Cortex of kidney (tissue), 1 donor: ENCODE results near the gene ZNF791.
"Not testable (repeated sequence)": the region's sequence is repeated elsewhere in the genome, so short reads cannot be mapped to it uniquely, and the experiment has no call there.

Experiments used
- DNase-seq: peaks from one replicate; lab custom pipeline; 2025; lab: John Stamatoyannopoulos, UW

The ZNF791 gene

DNA sequence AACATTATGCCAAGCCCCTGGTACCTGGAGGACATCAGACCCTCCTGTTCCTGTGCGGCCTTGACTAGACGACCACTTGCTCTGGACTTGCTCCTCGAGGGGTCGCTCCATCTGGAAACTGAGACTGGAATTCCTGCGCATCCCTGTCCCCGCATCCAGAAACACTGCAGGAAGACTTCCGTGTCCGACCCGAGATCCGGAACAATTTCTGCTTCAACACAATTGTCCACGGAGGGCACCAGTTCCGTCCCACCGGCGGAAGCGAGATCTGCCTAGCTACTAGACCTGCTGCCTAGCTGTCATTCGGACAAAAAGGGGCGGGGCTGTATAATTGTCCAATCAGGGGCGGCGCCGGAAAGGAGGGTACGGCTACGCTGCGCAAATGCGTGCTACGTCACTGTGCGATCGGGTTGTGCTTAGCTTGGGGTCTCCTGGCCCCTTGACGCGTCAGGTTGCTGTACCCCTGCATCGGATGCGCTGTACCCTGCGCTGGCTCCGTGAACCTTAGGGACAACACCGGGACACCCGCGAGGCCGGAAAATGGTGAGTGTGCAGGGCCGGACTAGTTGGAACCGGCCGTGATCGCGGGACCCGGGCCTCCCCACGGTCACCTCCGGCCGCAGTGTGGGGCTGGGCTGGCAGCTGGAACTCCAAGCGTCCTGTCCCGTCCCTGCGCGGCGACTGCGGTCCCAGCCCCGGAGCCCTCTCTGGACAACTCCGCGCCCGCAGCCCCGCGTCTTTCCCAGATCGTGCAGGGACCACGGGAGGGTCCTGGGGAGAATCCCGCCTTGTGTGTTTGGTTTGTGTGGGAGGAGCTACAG, at the start of gene ZNF791, which contains the start of gene ZNF490:
TSS of gene ZNF791 (plus strand) at position 381 of the 821 bp plus-strand sequence. CDS start at position 541, 160 bp downstream.
TSS of gene ZNF490 (minus strand) at position 274 of the 821 bp plus-strand sequence. CDS start at position 141, 133 bp downstream.
- DNase-seq: peak; percentile 69

DNA sequence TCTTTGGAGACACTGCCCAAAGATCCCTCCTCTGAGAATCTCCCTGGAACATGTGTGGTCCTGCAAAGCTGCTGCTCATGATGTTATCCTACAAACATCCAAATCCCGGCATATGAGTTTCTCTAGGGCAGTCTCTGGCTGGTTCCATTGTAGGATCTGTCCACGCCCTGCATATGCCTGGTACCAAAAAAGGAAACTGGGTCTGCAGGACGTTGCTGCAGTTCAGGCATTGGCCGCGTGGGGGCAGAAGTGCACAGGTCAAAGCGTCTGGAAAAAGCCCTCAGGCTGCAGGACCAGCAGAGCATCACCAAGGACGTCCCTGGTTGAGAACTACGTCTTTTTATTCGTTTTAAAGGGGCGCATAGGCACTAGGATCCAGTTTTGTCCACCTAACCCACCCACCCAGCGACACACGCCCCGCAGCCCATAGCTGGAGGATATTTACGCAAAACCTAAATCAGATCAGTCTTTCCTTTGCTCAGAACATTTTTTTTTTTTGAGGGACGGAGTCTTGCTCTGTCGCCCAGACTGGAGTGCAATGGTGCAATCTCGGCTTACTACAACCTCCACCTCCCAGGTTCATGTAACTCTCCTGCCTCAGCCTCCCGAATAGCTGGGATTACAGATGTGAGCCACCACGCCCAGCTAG, 46.6 kb upstream of the ZNF791 start:
- no peak for DNase-seq

DNA sequence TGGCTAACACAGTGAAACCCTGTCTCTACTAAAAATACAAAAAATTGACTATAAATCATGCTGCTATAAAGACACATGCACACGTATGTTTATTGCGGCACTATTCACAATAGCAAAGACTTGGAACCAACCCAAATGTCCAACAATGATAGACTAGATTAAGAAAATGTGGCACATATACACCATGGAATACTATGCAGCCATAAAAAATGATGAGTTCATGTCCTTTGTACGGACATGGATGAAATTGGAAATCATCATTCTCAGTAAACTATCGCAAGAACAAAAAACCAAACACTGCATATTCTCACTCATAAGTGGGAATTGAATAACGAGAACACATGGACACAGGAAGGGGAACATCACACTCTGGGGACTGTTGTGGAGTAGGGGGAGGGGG, 44.3 kb upstream of the ZNF791 start:
- not testable (repeated sequence) for DNase-seq

DNA sequence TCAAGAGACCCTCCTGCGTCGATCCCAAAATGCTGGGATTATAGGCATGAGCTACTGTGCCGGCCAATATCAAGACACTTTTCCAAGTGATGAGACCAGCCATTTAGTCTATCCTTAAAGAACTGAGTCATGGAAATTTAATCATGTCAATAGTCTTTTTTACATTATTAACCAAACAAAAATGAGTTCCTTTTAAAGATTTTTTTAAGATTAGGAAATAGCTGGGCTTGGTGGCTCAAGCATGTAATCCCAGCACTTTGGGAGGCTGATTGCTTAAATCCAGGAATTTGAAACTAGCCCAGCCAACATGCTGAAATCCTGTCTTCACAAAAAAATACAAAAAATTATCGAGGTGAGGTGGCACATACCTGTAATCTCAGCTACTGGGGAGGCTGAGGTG, 42.8 kb upstream of the ZNF791 start:
- DNase-seq: no peak

DNA sequence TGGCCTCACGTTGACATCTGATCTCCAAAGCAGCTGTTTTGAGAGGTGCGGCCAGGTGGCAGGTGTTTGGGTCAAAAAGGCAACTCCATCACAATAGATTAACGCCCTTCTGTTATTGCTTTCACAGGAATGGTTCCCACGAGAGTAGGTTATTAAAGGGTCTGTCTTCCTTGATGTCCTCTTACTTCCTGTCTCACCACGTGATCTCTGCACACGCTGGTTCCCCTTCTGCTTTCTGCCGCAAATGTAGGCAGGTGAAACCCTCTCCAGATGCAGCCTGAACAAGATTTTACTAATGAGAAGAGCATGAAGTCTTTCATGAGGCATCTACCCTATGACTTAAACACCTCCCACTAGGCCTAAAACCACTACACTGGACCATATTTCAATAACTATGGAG, 36.7 kb upstream of the ZNF791 start:
- DNase-seq: no peak

DNA sequence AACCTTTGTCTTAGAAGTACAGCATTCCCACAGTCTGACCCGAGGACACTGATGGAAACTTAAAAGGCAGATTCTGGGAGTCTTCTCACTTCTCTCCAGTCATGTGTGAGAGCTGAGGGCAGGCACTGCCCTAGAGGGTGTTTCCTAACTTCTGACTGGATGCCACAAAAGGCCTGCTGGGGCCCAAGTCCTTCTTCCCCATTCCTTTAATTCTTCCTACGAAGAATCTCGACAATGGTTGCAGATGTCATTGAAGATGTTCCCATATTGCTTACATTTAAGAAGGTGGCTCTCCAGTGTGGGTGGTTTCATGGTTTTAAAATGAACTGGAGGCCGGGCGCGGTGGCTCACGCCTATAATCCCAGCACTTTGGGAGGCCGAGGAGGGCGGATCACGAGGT, 32.1 kb upstream of the ZNF791 start:
- no peak for DNase-seq

GRCh38 chr19:12580180-12580694, 30.5 kb upstream of the ZNF791 start:
- no peak for DNase-seq

GRCh38 chr19:12581100-12581499, 29.6 kb upstream of the ZNF791 start:
- DNase-seq: no peak

DNA sequence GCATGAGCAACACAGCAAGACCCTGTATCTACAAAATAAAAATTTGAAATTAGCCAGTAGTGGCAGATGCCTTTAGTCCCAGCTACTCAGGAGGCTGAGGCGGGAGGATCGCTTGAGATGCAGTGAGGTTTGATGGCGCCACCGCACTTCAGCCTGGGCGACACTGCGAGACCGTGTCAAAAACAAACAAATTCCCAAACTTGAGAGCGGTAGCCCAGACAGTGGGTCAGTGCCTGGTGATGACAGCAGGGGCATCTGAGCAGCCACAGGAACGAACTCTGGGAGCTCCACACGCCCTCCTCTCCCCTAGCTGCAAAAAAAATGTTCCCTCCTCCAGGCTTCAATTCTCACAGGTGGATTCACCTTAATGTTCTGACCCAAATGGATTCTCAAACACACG, 14.2 kb upstream of the ZNF791 start:
- DNase-seq: no peak

DNA sequence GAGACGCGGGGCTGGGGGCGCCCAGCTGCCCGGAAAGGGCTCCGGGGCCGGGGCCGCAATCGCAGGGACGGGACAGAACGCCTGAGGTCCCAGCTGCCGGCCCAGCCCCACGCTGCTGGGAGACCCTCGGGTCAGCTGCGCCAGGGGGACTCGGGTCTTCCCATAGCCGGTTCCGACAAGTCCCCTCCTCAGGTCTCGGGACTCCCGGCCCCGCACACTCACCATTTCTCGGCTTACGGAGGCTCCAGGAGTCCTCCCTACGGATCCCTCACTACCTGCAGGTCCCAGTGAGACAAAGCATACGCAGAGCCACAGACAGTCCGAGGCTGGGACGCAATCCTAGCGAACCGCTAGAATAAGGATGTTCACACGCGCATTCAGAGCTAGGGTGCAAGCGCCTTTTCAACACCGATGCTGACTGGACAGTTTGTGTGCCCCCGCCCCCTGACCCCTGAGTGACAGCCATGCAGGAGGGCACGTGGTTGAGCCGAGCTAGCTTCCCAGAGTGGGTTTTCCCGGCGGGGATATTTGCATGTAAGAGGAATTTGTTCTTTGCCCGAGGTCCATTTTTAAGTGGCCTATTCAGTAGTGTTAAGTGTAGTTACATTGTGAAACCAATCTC, 13.7 kb upstream of the ZNF791 start:
- no peak for DNase-seq

GRCh38 chr19:12597594-12597993, 13.1 kb upstream of the ZNF791 start:
- DNase-seq: no peak

GRCh38 chr19:12603714-12604113, 7.0 kb upstream of the ZNF791 start:
- no peak for DNase-seq

- DNase-seq: no peak
These were observed 3.9 kb upstream of the ZNF791 start for GRCh38 chr19:12606796-12607195.

GRCh38 chr19:12607631-12608030, 3.1 kb upstream of the ZNF791 start:
- no peak for DNase-seq

- no peak for DNase-seq
These were observed 610 bp downstream of the ZNF791 start for GRCh38 chr19:12611361-12611699.

- DNase-seq: no peak
These were observed 6.9 kb downstream of the ZNF791 start for GRCh38 chr19:12617646-12618045.

GRCh38 chr19:12621253-12622024, 10.7 kb downstream of the ZNF791 start:
- not testable (repeated sequence) for DNase-seq

GRCh38 chr19:12623361-12624031, 12.8 kb downstream of the ZNF791 start:
- no peak for DNase-seq

GRCh38 chr19:12626958-12627357, 16.2 kb downstream of the ZNF791 start:
- DNase-seq: no peak

- DNase-seq: no peak
These were observed 17.6 kb downstream of the ZNF791 start for GRCh38 chr19:12628040-12629022.
